ENCODE data around the gene PREP. TPM values are rescaled to one million over a fixed set of nuclear protein-coding genes. Genes with fewer than 3 reads are reported as not detected.

Gene PREP
- total RNA-seq, 4 donors from 2014 or later = 34.6 to 71.8 (median 51.8) TPM

GRCh38 chr6:105321728-105322127 is 81.2 kb downstream of the PREP start:
- no peak for ATAC-seq

DNA sequence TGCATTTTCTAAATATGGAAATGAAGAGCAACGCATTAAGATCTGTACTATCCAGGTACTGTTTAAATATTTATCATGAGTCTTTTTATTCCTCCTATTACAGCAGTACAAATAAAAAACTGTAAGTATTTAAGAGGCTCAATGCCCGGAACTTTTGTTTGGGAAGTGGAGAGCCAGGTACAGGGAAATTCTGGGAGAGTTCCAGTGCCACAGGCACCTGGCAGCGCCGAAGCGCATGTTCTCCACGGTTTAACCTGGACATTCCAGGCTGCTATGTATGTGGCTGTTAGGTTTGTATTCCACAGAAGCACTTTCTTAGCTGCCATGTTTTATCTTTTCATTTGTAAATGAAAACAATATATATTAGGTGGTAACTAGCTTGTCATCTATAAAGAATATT is 81.7 kb downstream of the PREP start:
- intact Hi-C loops (cut with DNase I; ENCODE audit: low total_unique reads) = no loop called here
- ATAC-seq (no peak), DNase-seq (no peak)
- Histone ChIP-seq H3K4me1 (peaks cover 80% of the 10 kb centered on the region in 2 donors), H3K9me3 (no peaks in the 10 kb centered on the region), H3K4me3 (no peak overlapping the region), H3K36me3 (peaks cover 0 to 10% of the 10 kb centered on the region in 2 donors), H3K27me3 (no peaks in the 10 kb centered on the region), H3K27ac (peak overlapping the region in 3 of 4 donors; percentile 7 to 98 (median 97))
- in situ Hi-C loops (cut with MboI; ENCODE audit: low sequenced_read_pairs in 4 of 4) = loop anchor here in 1 of 4 donors (10.0 kb wide), 1 partner anchor 156 kb away; no protein-coding TSS in a partner anchor
- TF ChIP-seq POLR2A (IDR thresholded peaks at IDR 0.05) = no peak
- TF ChIP-seq CTCF (IDR thresholded peaks at IDR 0.05 in 4 of 5, conservative IDR thresholded peaks at IDR 0.05 in 1 of 5) = no peak

More at GRCh38 chr6:105321728-105322127, 81.2 kb downstream of the PREP start:
- H3K9me3 ChIP-seq = no peaks in the 10 kb centered on the region
- in situ Hi-C loops (cut with MboI; ENCODE audit: low sequenced_read_pairs in 4 of 4) = loop anchor here in 1 of 4 donors (10.0 kb wide), 1 partner anchor 157 kb away; no protein-coding TSS in a partner anchor
- H3K27me3 ChIP-seq = no peaks in the 10 kb centered on the region
- no peak for DNase-seq
- H3K27ac ChIP-seq = peak overlapping the region in 3 of 4 donors; percentile 7 to 98 (median 97)
- intact Hi-C loops (cut with DNase I; ENCODE audit: low total_unique reads) = no loop called here
- H3K4me3 ChIP-seq = no peak overlapping the region
- peaks cover 0 to 8% of the 10 kb centered on the region in 2 donors for H3K36me3 ChIP-seq
- TF ChIP-seq POLR2A (IDR thresholded peaks at IDR 0.05) = no peak
- no peak for TF ChIP-seq CTCF (IDR thresholded peaks at IDR 0.05 in 4 of 5, conservative IDR thresholded peaks at IDR 0.05 in 1 of 5)
- peaks cover 84 to 85% of the 10 kb centered on the region in 2 donors for H3K4me1 ChIP-seq

GRCh38 chr6:105320765-105321164 is 82.1 kb downstream of the PREP start:
- peaks cover 0 to 14% of the 10 kb centered on the region in 2 donors for H3K36me3 ChIP-seq
- TF ChIP-seq POLR2A (IDR thresholded peaks at IDR 0.05) (no peak), CTCF (IDR thresholded peaks at IDR 0.05 in 4 of 5, conservative IDR thresholded peaks at IDR 0.05 in 1 of 5) (no peak)

DNA sequence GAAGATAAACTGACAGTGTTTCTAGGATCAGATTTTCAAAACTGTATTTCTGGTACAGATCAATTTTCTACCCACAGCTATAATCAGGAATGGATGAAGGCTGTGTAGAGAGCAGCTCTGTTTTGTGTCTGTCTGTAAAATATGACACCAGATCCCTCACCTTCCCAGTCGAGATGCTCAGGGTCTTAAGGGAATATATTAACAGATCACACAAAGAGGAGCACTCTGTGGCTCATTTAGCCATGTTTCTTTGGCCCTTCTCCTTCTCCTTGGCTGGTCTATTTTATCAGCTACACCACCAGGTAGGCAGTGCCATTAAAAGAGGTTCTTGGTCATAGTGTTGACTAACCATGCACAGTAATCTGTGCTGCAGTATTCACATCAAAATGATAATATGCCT is 82.6 kb downstream of the PREP start:
- H3K27ac ChIP-seq = peak overlapping the region in 2 of 4 donors; percentile 9 to 98
- no peak for ATAC-seq
- H3K4me1 ChIP-seq = peaks cover 70 to 71% of the 10 kb centered on the region in 2 donors
- H3K36me3 ChIP-seq = peaks cover 0 to 19% of the 10 kb centered on the region in 2 donors
- no peaks in the 10 kb centered on the region for H3K9me3 ChIP-seq
- H3K4me3 ChIP-seq = no peak overlapping the region
- H3K27me3 ChIP-seq = no peaks in the 10 kb centered on the region
- TF ChIP-seq CTCF (IDR thresholded peaks at IDR 0.05 in 4 of 5, conservative IDR thresholded peaks at IDR 0.05 in 1 of 5) = no peak
- TF ChIP-seq POLR2A (IDR thresholded peaks at IDR 0.05) = no peak
- DNase-seq = no peak
- in situ Hi-C loops (cut with MboI; ENCODE audit: low sequenced_read_pairs in 4 of 4) = loop anchor here in 1 of 4 donors (10.0 kb wide), 1 partner anchor 155 kb away; no protein-coding TSS in a partner anchor
- intact Hi-C loops (cut with DNase I; ENCODE audit: low total_unique reads) = no loop called here

More at GRCh38 chr6:105320765-105321164, 82.1 kb downstream of the PREP start:
- Histone ChIP-seq H3K9me3 (no peaks in the 10 kb centered on the region), H3K27ac (peak overlapping the region in 2 of 4 donors; percentile 97 to 98), H3K4me1 (peaks cover 75 to 76% of the 10 kb centered on the region in 2 donors), H3K27me3 (no peaks in the 10 kb centered on the region), H3K4me3 (no peak overlapping the region)
- DNase-seq (no peak), ATAC-seq (no peak)
- in situ Hi-C loops (cut with MboI; ENCODE audit: low sequenced_read_pairs in 4 of 4) (loop anchor here in 1 of 4 donors (10.0 kb wide), 1 partner anchor 156 kb away; no protein-coding TSS in a partner anchor), intact Hi-C loops (cut with DNase I; ENCODE audit: low total_unique reads) (no loop called here)
